SU-DHL-6 (cell line): ENCODE results near the gene FHOD3.

Experiments
- H2AFZ ChIP-seq: fragments of 200-600 bp; sonication (generic); 2 replicates; pipeline ENCODE4 v1.6.1; 2014; ENCODE audit warnings: low read depth, mild to moderate bottlenecking, moderate library complexity, mixed read lengths, antibody characterized with exemption, low read length; ENCODE audit not compliant: severe bottlenecking
- H3F3A ChIP-seq: fragments of 200-600 bp; shearing (Covaris generic); 2 replicates; pipeline ENCODE4 v1.6.0; 2016; ENCODE audit warnings: antibody characterized with exemption, mild to moderate bottlenecking; ENCODE audit not compliant: insufficient read depth
- H3K27ac ChIP-seq: fragments of 200-600 bp; sonication (generic); 2 replicates; pipeline ENCODE4 v1.5.1; 2016; ENCODE audit warnings: low read depth, mild to moderate bottlenecking, low read length, moderate library complexity, mixed read lengths
- H3K27me3 ChIP-seq: fragments of 200-600 bp; sonication (generic), shearing (Covaris generic); 2 replicates; pipeline ENCODE4 v1.6.0; 2014; ENCODE audit warnings: mild to moderate bottlenecking, low read length
- H3K36me3 ChIP-seq: fragments of 200-600 bp; sonication (generic); 2 replicates; pipeline ENCODE4 v1.6.1; 2014; ENCODE audit warnings: mild to moderate bottlenecking, low read length, mixed read lengths
- H3K4me2 ChIP-seq: fragments of 300-600, 200-600 bp; shearing (Covaris generic), sonication (generic); 2 replicates; pipeline ENCODE4 v1.6.0; 2014; ENCODE audit warnings: low read length, low read depth, mild to moderate bottlenecking; ENCODE audit not compliant: poor library complexity, severe bottlenecking
- H3K4me3 ChIP-seq: fragments of 200-600 bp; sonication (generic); 2 replicates; pipeline ENCODE4 v1.5.1; 2014; ENCODE audit warnings: antibody characterized with exemption, low read length, mild to moderate bottlenecking, mixed read lengths; ENCODE audit not compliant: insufficient read depth, poor library complexity, severe bottlenecking
- H3K79me2 ChIP-seq: fragments of 200-600 bp; sonication (generic); 2 replicates; pipeline ENCODE4 v1.6.1; 2014; ENCODE audit warnings: mild to moderate bottlenecking, low read length, moderate library complexity; ENCODE audit not compliant: insufficient read depth
- H3K9ac ChIP-seq: fragments of 200-600 bp; sonication (generic); 2 replicates; pipeline ENCODE4 v1.7.0; 2014; ENCODE audit warnings: mild to moderate bottlenecking, low read length
- H3K9me2 ChIP-seq: fragments of 200-600 bp; sonication (generic); replicated peaks from 2 replicates; pipeline ENCODE4 v1.6.1; 2014; ENCODE audit warnings: low read length; ENCODE audit not compliant: insufficient read depth
- H3K9me3 ChIP-seq: fragments of 200-600 bp; sonication (generic); 2 replicates; pipeline ENCODE4 v1.6.1; 2014; ENCODE audit warnings: low read length, mixed read lengths; ENCODE audit not compliant: insufficient read depth
- H4K20me1 ChIP-seq: fragments of 200-600 bp; sonication (generic); 2 replicates; pipeline ENCODE4 v1.6.1; 2014; ENCODE audit warnings: low read depth, mild to moderate bottlenecking, antibody characterized with exemption, low read length, moderate library complexity, mixed read lengths
- EZH2phosphoT487 ChIP-seq: fragments of 200-600 bp; sonication (generic), shearing (Covaris generic); conservative IDR thresholded peaks from 2 replicates; pipeline ENCODE4 v1.6.1; 2018; ENCODE audit warnings: mild to moderate bottlenecking, antibody characterized with exemption, low read length, moderate library complexity, mixed read lengths
- TF ChIP-seq, protein P1 (sequence below): fragments of 200-600 bp; sonication (generic); IDR thresholded peaks from one replicate; pipeline ENCODE4 v1.5.1; 2017; ENCODE audit warnings: antibody characterized with exemption, mild to moderate bottlenecking, low read length, moderate library complexity; ENCODE audit not compliant: insufficient read depth, poor library complexity, severe bottlenecking

Gene FHOD3

DNA sequence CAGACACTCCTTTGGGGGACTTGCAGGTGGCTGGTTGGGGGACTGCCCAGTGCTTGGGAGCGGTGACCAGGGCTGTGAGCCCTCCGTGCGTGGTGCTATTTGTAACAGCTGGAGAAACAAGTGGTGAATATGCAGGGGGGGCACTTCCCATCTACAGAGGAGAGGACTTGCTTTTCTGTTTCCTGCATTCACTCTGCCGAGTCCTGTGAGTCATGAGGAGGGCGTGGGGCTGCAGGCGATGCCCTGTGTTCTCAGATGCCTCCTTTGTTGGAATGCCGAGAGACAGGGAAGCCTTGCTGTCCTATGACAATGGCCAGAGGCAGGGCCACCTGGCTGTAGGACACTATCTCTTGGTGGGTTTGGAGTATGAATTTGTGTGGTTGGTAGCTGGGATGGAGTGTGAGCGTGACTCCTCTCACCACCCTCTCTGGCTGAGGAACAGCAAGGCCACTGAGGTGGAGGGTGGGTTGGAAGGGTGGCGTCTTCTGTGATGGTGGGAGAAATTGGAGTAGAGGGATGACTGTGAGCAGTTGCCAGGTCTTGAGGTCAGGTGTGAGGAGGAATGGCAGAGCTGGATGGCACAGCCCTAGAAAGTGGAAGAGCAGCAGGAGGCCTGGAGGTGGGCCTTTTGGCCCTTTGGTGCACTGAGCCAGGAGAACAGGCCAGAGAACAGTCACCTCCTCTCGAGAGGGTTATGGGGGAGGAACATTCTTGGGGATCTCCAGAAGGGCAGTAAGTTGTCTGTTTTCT is 24.3 kb downstream of the FHOD3 start:
- Histone ChIP-seq H3K4me2 (no peak overlapping the region), H3K79me2 (no peaks in the 10 kb centered on the region), H3K27me3 (no peaks in the 10 kb centered on the region), H4K20me1 (no peaks in the 10 kb centered on the region), H3F3A (no peaks in the 10 kb centered on the region), H3K9me2 (no peaks in the 10 kb centered on the region), H2AFZ (no peak overlapping the region), H3K9me3 (no peaks in the 10 kb centered on the region), H3K4me3 (no peak overlapping the region), H3K9ac (no peak overlapping the region), H3K36me3 (no peaks in the 10 kb centered on the region), H3K27ac (no peak overlapping the region)
- TF ChIP-seq, protein P1, sequence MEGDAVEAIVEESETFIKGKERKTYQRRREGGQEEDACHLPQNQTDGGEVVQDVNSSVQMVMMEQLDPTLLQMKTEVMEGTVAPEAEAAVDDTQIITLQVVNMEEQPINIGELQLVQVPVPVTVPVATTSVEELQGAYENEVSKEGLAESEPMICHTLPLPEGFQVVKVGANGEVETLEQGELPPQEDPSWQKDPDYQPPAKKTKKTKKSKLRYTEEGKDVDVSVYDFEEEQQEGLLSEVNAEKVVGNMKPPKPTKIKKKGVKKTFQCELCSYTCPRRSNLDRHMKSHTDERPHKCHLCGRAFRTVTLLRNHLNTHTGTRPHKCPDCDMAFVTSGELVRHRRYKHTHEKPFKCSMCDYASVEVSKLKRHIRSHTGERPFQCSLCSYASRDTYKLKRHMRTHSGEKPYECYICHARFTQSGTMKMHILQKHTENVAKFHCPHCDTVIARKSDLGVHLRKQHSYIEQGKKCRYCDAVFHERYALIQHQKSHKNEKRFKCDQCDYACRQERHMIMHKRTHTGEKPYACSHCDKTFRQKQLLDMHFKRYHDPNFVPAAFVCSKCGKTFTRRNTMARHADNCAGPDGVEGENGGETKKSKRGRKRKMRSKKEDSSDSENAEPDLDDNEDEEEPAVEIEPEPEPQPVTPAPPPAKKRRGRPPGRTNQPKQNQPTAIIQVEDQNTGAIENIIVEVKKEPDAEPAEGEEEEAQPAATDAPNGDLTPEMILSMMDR = no peak

DNA sequence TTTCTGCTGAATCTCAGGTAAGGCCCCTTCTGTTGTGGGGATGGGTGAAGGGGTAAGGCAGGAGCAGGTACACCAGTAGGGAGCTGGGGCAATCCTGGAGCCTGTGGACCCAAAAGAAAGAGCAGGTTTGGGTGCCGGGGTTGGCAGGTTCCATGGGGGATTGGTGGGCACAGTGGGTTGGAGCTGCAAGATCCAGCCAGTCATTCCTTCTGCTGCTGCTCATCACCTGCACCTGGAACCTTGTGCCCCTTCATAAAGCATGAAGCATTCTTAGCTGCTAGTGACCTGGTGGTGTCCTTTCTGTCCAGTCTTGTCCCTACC is 24.9 kb downstream of the FHOD3 start:
- Histone ChIP-seq H4K20me1 (no peaks in the 10 kb centered on the region), H3K79me2 (no peaks in the 10 kb centered on the region), H3K9ac (no peak overlapping the region), H2AFZ (no peak overlapping the region), H3K27me3 (no peaks in the 10 kb centered on the region), H3K4me3 (no peak overlapping the region), H3K27ac (no peak overlapping the region), H3K9me3 (no peaks in the 10 kb centered on the region), H3F3A (no peaks in the 10 kb centered on the region), H3K9me2 (no peaks in the 10 kb centered on the region), H3K4me2 (no peak overlapping the region), H3K36me3 (no peaks in the 10 kb centered on the region)
- TF ChIP-seq, protein P1 = no peak
- TF ChIP-seq EZH2phosphoT487 = no peak

DNA sequence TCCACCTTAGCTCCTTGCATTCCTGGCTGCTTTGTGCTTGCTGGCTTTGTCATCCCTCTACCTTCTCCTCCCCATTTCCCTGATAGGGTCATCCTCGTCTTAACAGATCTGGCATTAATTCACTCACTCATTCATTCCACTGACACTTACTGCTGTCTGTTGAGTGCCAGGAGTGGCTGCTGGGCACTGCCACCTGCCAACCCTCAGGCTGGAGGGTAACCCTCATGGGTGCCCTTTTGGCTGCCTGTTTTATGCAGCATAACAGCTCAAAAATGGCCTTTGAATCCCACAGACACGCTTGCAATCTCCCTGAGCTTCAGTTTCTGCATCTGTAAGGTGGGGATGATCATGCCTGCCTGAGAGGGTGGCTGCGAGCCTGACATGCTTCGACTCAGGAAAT is 25.2 kb downstream of the FHOD3 start:
- Histone ChIP-seq H4K20me1 (no peaks in the 10 kb centered on the region), H2AFZ (no peak overlapping the region), H3K9ac (no peak overlapping the region), H3K4me3 (no peak overlapping the region), H3K9me3 (no peaks in the 10 kb centered on the region), H3K27me3 (no peaks in the 10 kb centered on the region), H3F3A (no peaks in the 10 kb centered on the region), H3K4me2 (no peak overlapping the region), H3K36me3 (no peaks in the 10 kb centered on the region), H3K79me2 (no peaks in the 10 kb centered on the region), H3K9me2 (no peaks in the 10 kb centered on the region), H3K27ac (no peak overlapping the region)
- no peak for TF ChIP-seq EZH2phosphoT487
- TF ChIP-seq, protein P1 = no peak
